GM20000 (cell line): Measurements from ENCODE around the gene SHPK.

Experiments
- DNase-seq: peaks from one replicate; pipeline ENCODE4 v3.0.0; 2012; ENCODE audit warnings: low spot score
- CTCF ChIP-seq: IDR thresholded peaks from 2 replicates; pipeline ENCODE4 v1.5.1; 2012; ENCODE audit warnings: mild to moderate bottlenecking, control low read depth; ENCODE audit errors: extremely low read depth, missing control alignments

The SHPK gene

GRCh38 chr17:3658784-3659449 lies 22.9 kb upstream of the SHPK start:
- no peak for DNase-seq
- TF ChIP-seq CTCF = no peak

GRCh38 chr17:3657874-3658783 lies 22.1 kb upstream of the SHPK start:
- TF ChIP-seq CTCF = no peak
- no peak for DNase-seq

- DNase-seq = no peak
- TF ChIP-seq CTCF = no peak
These were observed 21.5 kb upstream of the SHPK start for GRCh38 chr17:3657588-3657869.

DNA sequence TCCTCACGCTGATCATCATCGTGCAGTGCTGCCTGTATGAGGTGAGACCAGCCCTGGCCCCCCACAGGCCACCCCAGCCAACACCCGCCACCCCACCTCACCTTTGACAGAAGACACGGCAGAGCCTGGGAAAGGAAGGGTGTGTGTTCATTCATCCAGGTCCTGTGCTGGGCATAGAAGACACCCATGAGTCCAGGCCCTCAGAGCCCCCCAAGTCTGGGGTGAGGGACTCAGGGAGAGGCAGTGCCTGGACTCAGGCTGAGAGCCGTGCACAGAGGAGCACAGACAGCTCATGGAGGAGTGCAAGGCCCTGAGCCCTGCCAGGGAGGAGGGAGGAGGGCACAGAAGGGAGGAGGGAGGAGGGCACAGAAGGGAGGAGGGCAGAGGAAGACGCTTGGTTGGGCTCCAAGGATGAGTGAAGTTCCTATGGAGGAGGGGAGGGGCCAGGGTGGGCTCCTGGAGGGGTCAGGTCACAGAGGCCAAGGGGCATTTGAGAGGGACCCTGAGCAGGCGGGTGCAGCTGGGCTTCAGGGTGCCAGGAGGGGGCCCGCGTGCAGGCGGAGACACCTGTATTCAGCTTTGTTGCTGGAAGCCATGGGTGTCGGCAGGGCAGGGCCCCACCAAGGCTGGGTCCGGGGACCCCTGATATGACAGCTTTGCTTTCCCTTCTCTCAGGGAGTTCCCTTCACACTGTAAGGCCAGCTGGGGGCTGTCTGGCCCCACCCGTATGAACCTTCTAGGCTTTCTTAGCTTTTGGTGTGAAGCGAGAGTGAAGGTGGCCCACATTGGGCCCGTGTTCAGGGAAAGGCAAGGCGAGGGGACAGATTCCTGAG lies 20.9 kb upstream of the SHPK start:
- no peak for TF ChIP-seq CTCF
- no peak for DNase-seq

- DNase-seq = no peak
- no peak for TF ChIP-seq CTCF
These were observed 20.3 kb upstream of the SHPK start for GRCh38 chr17:3656353-3656752.

GRCh38 chr17:3655766-3656165 lies 19.7 kb upstream of the SHPK start:
- TF ChIP-seq CTCF = no peak
- DNase-seq = no peak
